BLaER1 (cell line): ENCODE data around the gene KIF1A.
A peak's percentile ranks its signal among the peaks of the same experiment; 100 is the strongest.

Experiments
- H3K27ac ChIP-seq: shearing (Covaris generic); formaldehyde crosslinking; 2 replicates; pipeline ENCODE4 v1.8.1; 2022
- H3K27me3 ChIP-seq: shearing (Covaris generic); formaldehyde crosslinking; 2 replicates; pipeline ENCODE4 v1.8.1; 2022
- H3K36me3 ChIP-seq: shearing (Covaris generic); formaldehyde crosslinking; 2 replicates; pipeline ENCODE4 v1.8.1; 2022
- H3K4me1 ChIP-seq: shearing (Covaris generic); formaldehyde crosslinking; 2 replicates; pipeline ENCODE4 v1.8.1; 2022
- H3K4me2 ChIP-seq: shearing (Covaris generic); formaldehyde crosslinking; 2 replicates; pipeline ENCODE4 v1.8.1; 2022
- H3K4me3 ChIP-seq: shearing (Covaris generic); formaldehyde crosslinking; 2 replicates; pipeline ENCODE4 v1.8.1; 2022
- H3K9ac ChIP-seq: shearing (Covaris generic); formaldehyde crosslinking; 2 replicates; pipeline ENCODE4 v1.8.1; 2022
- H3K9me3 ChIP-seq: shearing (Covaris generic); formaldehyde crosslinking; 2 replicates; pipeline ENCODE4 v1.8.1; 2022
- H4K20me1 ChIP-seq: shearing (Covaris generic); formaldehyde crosslinking; 2 replicates; pipeline ENCODE4 v1.8.1; 2022
- Cebpa-rat ChIP-seq: shearing (Covaris generic); IDR thresholded peaks from 2 replicates; pipeline ENCODE4 v1.8.1; 2022

Gene KIF1A, protein sequence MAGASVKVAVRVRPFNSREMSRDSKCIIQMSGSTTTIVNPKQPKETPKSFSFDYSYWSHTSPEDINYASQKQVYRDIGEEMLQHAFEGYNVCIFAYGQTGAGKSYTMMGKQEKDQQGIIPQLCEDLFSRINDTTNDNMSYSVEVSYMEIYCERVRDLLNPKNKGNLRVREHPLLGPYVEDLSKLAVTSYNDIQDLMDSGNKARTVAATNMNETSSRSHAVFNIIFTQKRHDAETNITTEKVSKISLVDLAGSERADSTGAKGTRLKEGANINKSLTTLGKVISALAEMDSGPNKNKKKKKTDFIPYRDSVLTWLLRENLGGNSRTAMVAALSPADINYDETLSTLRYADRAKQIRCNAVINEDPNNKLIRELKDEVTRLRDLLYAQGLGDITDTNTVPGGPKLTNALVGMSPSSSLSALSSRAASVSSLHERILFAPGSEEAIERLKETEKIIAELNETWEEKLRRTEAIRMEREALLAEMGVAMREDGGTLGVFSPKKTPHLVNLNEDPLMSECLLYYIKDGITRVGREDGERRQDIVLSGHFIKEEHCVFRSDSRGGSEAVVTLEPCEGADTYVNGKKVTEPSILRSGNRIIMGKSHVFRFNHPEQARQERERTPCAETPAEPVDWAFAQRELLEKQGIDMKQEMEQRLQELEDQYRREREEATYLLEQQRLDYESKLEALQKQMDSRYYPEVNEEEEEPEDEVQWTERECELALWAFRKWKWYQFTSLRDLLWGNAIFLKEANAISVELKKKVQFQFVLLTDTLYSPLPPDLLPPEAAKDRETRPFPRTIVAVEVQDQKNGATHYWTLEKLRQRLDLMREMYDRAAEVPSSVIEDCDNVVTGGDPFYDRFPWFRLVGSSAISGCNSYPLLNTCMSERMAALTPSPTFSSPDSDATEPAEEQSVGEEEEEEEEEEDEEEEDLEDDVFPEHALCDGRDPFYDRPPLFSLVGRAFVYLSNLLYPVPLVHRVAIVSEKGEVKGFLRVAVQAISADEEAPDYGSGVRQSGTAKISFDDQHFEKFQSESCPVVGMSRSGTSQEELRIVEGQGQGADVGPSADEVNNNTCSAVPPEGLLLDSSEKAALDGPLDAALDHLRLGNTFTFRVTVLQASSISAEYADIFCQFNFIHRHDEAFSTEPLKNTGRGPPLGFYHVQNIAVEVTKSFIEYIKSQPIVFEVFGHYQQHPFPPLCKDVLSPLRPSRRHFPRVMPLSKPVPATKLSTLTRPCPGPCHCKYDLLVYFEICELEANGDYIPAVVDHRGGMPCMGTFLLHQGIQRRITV (N-terminal part only)

DNA sequence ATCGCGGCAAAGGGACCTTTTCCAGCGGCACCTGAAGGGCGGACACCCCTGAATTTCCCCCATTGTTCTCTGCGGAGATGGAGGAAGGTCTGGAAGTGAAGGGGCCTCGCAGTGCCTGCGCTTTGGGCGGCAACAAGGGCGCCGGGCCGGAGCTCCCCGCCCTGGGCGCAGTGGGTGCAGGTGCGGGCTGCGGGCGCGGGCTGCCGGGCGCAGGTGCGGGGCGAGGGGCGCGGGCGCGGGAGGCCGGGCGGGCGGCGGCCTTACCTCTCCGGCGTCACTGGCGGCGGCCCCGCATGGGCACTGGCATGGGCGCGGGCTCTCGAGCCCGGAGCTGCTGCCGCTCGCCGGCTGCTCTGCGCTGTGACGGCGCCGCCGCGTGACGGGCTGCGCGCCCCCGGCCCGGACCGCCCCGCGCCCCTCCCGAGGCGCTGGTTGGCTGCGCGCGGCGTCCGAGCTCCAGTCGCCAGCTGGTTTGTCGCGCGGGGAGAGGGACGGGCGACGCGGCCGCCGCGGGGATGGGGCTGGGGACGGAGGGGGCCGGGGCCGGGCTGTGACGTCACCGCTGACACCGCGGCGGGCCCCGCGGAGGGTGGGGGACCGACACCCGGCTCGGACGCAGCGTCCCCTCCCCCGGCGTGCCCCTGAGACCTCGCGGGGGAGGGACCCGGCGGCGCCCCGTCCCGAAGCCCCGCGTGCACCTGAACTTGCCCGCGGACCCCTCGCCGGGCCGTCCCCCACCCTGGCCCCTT lies at the start of gene KIF1A:
TSS of gene KIF1A (minus strand) at position 362 of the 749 bp plus-strand sequence. CDS start 22,467 bp downstream, outside the sequence.
- Histone ChIP-seq H3K4me2 (peak within 1 kb of the TSS; percentile 65), H3K4me1 (peaks cover 19% of the 10 kb centered on the region), H3K4me3 (peak within 1 kb of the TSS; percentile 53), H3K27ac (no peak within 1 kb of the TSS), H4K20me1 (peaks cover 36% of the 10 kb centered on the region), H3K36me3 (no peaks in the 10 kb centered on the region), H3K9me3 (peaks cover 22% of the 10 kb centered on the region), H3K9ac (no peak within 1 kb of the TSS), H3K27me3 (peaks cover 85% of the 10 kb centered on the region)
- no peak for TF ChIP-seq Cebpa-rat

DNA sequence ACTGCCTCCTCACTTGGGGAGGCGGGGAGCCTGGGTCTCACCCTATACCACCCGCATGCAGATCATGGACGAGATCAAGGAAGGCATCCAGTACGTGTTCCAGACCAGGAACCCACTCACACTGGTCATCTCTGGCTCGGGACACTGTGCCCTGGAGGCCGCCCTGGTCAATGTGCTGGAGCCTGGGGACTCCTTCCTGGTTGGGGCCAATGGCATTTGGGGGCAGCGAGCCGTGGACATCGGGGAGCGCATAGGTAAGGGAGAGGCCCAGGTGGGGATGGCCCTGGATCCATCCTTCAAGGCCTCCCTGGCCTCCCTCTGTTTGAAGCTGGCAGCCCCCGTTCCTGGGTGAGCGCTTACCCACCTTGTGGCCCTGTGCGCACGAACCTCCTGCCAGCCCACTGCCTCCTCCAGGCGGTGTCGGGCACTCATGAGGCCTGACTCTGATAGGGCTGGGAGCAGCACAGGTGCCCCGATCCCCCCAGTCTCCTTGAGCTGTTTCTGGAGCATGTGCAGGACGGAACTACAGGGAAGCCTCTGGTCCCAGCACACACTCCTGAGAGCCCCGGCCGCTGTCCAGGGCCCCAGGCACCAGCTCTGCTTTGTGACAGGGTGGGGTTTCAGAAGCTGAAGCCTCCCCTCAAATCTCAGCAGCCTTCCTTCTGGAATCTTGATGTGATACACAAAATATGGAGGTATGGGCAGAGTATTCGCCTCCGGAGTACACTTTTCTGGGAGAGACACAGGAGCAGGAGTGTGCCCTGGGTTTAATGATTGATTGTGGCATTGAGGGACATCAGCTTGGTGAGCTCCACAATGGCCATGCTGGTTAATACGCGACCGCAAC lies 49.3 kb upstream of the KIF1A start:
- Histone ChIP-seq H3K36me3 (no peaks in the 10 kb centered on the region), H3K4me1 (peaks cover 10% of the 10 kb centered on the region), H3K9me3 (no peaks in the 10 kb centered on the region), H3K9ac (no peak overlapping the region), H4K20me1 (no peaks in the 10 kb centered on the region), H3K4me2 (no peak overlapping the region), H3K27ac (no peak overlapping the region), H3K27me3 (no peaks in the 10 kb centered on the region), H3K4me3 (no peak overlapping the region)
- no peak for TF ChIP-seq Cebpa-rat

DNA sequence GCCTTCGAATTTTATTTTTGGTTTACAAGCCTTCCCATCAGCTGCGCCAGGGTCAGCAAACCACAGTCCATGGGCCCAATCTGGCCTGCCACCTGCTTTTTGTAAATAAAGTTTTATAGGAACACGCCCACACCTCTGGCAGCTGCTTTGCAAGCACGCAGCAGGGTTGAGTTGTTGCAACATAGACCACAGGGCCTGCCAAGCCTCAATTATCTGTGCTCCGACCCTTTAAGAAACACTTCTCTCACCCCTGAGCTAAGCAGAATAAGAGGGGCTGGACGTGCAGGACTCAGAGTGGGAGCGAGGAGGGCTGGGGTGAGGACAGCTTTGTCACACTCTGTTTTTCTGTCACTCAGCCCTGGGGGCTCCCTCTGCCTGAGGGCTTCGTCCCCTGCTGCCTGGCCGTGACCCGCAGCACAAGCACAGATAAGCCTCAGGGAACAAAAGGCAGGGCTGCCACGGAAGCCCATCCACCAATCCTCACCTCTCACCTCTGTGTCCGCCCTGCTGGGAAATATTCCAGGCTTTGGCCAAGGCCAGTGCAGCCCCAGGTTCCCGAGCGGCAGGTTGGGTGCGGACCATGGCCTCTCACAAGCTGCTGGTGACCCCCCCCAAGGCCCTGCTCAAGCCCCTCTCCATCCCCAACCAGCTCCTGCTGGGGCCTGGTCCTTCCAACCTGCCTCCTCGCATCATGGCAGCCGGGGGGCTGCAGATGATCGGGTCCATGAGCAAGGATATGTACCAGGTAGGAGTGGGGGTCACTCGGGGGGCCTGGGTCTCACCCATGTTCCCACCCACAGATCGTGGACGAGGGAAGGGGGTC lies 48.5 kb upstream of the KIF1A start, which contains the start of gene AGXT:
TSS of gene AGXT (plus strand) at position 539 of the 823 bp plus-strand sequence. CDS start at position 581, 42 bp downstream.
- Histone ChIP-seq H3K9me3 (no peaks in the 10 kb centered on the region), H3K27me3 (no peaks in the 10 kb centered on the region), H3K4me2 (no peak within 1 kb of the TSS), H3K9ac (no peak within 1 kb of the TSS), H3K36me3 (no peaks in the 10 kb centered on the region), H3K27ac (no peak within 1 kb of the TSS), H3K4me3 (no peak within 1 kb of the TSS), H4K20me1 (no peaks in the 10 kb centered on the region), H3K4me1 (peaks cover 2% of the 10 kb centered on the region)
- TF ChIP-seq Cebpa-rat = no peak

DNA sequence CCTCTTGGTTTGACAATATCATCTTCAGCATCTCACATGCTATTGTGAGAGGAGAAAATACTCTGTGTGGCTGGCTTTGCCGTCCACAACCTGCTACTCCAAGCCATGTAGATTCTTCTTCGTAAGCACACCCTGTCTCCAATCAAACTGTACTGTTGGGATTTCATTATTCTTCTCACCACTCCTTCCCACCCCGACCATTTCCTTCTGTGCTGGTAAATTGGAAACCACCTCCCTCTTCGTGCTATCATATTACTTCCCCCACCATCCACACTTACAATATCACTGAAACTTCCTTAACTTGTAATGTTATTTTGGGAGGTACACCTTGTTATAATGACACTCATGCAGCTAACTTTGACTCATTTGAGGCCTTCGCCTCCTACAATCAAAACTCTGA lies 45.4 kb upstream of the KIF1A start:
- H3K27me3 ChIP-seq = no peaks in the 10 kb centered on the region

DNA sequence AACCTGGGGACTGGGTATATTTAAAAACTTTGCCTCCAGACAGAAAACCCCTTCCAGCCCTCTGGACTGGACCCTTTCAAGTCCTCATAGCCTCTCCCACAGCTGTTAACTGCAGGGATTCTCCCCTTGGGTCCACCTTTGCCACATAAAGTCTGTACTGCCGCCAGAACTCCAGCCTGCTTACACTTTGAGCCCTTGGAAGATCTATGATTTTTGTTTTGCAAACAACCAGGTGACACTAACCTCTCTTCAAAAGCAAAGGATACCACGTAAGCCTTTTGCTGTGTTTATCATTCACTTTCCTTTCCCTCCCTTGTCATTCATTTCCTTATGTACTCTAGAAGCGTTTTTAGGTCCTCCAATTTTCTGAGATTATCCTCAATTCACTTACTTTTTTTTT lies 44.5 kb upstream of the KIF1A start:
- Histone ChIP-seq H3K4me1 (no peaks in the 10 kb centered on the region), H3K4me3 (no peak overlapping the region), H3K4me2 (no peak overlapping the region), H3K27ac (no peak overlapping the region), H3K9me3 (no peaks in the 10 kb centered on the region), H4K20me1 (no peaks in the 10 kb centered on the region), H3K9ac (no peak overlapping the region), H3K36me3 (no peaks in the 10 kb centered on the region), H3K27me3 (no peaks in the 10 kb centered on the region)
- TF ChIP-seq Cebpa-rat = no peak

More for the DNA sequence above, 45.4 kb upstream of the KIF1A start:
- Histone ChIP-seq H3K36me3 (no peaks in the 10 kb centered on the region), H3K27ac (no peak overlapping the region), H3K4me1 (no peaks in the 10 kb centered on the region), H4K20me1 (no peaks in the 10 kb centered on the region), H3K9me3 (no peaks in the 10 kb centered on the region), H3K4me2 (no peak overlapping the region), H3K9ac (no peak overlapping the region), H3K4me3 (no peak overlapping the region)
- TF ChIP-seq Cebpa-rat = no peak

DNA sequence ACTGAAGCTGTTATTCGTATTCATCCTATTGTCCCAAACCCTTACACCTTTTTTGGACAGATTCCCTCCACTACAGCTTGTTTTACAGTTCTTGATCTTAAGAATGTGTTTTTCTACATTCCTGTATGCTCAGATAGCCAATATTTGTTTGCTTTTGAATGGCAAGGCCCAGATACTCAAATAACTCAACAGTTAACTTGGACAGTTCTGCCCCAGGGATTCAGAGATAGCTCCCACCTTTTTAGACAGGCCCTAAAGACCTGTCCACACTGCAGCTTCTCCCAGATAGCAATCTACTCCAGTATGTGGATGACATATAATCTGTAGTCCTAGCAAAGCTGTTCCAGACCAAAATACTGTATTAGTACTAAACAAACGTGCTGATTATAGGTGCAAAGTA lies 41.5 kb upstream of the KIF1A start:
- Histone ChIP-seq H3K27me3 (no peaks in the 10 kb centered on the region), H3K4me1 (no peaks in the 10 kb centered on the region), H4K20me1 (no peaks in the 10 kb centered on the region), H3K4me2 (no peak overlapping the region), H3K36me3 (no peaks in the 10 kb centered on the region), H3K9ac (no peak overlapping the region), H3K27ac (no peak overlapping the region), H3K4me3 (no peak overlapping the region), H3K9me3 (no peaks in the 10 kb centered on the region)
- TF ChIP-seq Cebpa-rat = no peak

DNA sequence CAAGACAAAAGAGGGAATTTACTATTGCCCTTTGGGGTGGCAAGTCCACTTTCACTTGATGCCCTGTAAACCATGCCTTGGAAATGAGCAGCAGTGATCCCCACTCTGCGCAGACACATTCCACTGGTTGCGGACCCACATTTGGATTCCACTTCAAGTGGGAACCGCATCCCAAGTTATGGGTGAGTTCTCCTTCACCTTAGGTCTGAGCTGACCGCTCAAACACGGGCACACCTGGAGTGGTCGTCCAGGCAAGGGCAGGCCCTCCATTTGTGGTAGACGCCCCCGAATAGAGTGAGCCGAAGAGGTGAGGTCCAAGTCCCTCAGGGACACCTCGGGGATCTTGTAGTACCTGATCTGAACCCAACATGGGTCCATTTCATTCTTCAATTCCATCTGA lies 38.9 kb upstream of the KIF1A start:
- Histone ChIP-seq H3K4me1 (no peaks in the 10 kb centered on the region), H3K36me3 (no peaks in the 10 kb centered on the region), H3K9ac (no peak overlapping the region), H4K20me1 (no peaks in the 10 kb centered on the region), H3K4me2 (no peak overlapping the region), H3K9me3 (peaks cover 15% of the 10 kb centered on the region), H3K27me3 (no peaks in the 10 kb centered on the region), H3K4me3 (no peak overlapping the region), H3K27ac (no peak overlapping the region)
- no peak for TF ChIP-seq Cebpa-rat

DNA sequence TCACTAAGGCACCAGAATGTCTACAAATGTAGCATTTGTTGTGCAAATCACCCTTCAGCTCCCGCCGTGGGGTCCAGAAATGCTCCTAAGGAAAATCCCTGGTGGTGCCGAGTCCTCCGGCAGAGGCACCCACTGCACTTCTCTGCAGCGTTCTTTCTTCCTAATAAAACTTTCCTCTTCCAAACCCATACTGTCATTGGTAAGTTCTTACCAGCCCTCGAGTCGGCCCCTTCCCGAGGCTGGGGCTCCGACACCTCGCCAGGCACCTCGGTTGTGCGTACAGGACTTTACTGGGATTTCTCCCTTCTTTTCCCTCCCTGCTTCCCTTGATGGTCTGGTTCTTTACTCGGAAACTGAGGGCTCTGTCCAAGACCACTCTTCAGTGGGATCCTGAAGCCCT lies 38.3 kb upstream of the KIF1A start:
- no peaks in the 10 kb centered on the region for H3K36me3 ChIP-seq
- no peaks in the 10 kb centered on the region for H4K20me1 ChIP-seq
- H3K4me3 ChIP-seq = no peak overlapping the region
- H3K4me2 ChIP-seq = no peak overlapping the region
- no peaks in the 10 kb centered on the region for H3K4me1 ChIP-seq
- no peaks in the 10 kb centered on the region for H3K27me3 ChIP-seq
- peaks cover 21% of the 10 kb centered on the region for H3K9me3 ChIP-seq
- H3K9ac ChIP-seq = no peak overlapping the region
- no peak overlapping the region for H3K27ac ChIP-seq
- no peak for TF ChIP-seq Cebpa-rat
